Vagina (tissue), 2 donors: ENCODE results near the gene OR56A3.

Source experiments
- POLR2A ChIP-seq, 2 donors: fragments of 450-650 bp; IDR thresholded peaks; one replicate each; pipeline ENCODE4 v1.6.1; 2017; ENCODE audit warnings: antibody characterized with exemption in 2 of 2, mild to moderate bottlenecking in 2 of 2, moderate library complexity in 2 of 2
- TF ChIP-seq, protein P1 (sequence below), 3 experiments: fragments of 450-650 bp in 2 of 3; fragments of 200-600 bp in 1 of 3; sonication (generic) in 1 of 3; IDR thresholded peaks; one replicate each; pipeline ENCODE4 v1.5.1; 2017 to 2019; ENCODE audit warnings: antibody characterized with exemption in 3 of 3, mild to moderate bottlenecking in 2 of 3, moderate library complexity in 2 of 3

DNA sequence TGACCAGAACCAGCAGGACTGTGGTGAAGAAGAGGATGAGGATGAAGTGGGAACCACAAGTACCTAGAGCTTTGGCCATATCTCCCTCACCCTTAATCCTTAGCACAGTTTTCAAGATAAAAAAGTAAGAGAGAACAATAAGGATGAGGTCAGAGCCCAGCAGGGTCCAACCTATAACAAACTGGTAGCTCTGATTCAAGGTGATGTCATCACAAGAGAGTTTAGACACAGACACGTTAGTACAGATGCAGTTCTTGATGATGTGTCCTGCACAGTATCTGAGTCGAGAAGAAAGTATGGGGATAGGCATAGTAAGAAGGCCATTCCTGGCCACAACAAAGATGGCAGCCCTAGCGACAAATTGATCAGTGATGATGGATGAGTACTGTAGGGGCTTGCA lies 25.7 kb downstream of the OR56A3 start:
- TF ChIP-seq, protein P1, sequence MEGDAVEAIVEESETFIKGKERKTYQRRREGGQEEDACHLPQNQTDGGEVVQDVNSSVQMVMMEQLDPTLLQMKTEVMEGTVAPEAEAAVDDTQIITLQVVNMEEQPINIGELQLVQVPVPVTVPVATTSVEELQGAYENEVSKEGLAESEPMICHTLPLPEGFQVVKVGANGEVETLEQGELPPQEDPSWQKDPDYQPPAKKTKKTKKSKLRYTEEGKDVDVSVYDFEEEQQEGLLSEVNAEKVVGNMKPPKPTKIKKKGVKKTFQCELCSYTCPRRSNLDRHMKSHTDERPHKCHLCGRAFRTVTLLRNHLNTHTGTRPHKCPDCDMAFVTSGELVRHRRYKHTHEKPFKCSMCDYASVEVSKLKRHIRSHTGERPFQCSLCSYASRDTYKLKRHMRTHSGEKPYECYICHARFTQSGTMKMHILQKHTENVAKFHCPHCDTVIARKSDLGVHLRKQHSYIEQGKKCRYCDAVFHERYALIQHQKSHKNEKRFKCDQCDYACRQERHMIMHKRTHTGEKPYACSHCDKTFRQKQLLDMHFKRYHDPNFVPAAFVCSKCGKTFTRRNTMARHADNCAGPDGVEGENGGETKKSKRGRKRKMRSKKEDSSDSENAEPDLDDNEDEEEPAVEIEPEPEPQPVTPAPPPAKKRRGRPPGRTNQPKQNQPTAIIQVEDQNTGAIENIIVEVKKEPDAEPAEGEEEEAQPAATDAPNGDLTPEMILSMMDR (IDR thresholded peaks at IDR 0.05) = no peak
- TF ChIP-seq POLR2A (IDR thresholded peaks at IDR 0.05) = no peak
